ENCODE data around the gene KIAA0825. TPM values are rescaled to one million over a fixed set of nuclear protein-coding genes. Genes with fewer than 3 reads are reported as not detected.
A peak's percentile ranks its signal among the peaks of the same experiment; 100 is the strongest.
"Not testable (repeated sequence)": the region's sequence is repeated elsewhere in the genome, so short reads cannot be mapped to it uniquely, and the experiment has no call there.

Gene KIAA0825
- total RNA-seq, 2 experiments from 2014 or later = 0.32 to 0.54 TPM

GRCh38 chr5:94577466-94578245 is 40.7 kb downstream of the KIAA0825 start:
- Mint-ChIP-seq H3K4me3 (no peak overlapping the region), H3K27ac (peak overlapping the region; percentile 41), H3K36me3 (ENCODE audit: low read depth) (no peaks in the 10 kb centered on the region), H3K4me1 (ENCODE audit: low read depth) (peaks cover 37% of the 10 kb centered on the region), H3K9me3 (no peaks in the 10 kb centered on the region), H3K27me3 (no peaks in the 10 kb centered on the region)
- CTCF ChIA-PET = interaction anchor here (1.1 kb wide), 1 partner anchor 30 kb away, joined by 3 read pairs; no protein-coding TSS in a partner anchor
- DNase-seq (no peak), ATAC-seq (peak; percentile 55)
- POLR2A ChIA-PET = no interaction called here
- TF ChIP-seq CTCF (IDR thresholded peaks at IDR 0.05) = no peak
- intact Hi-C loops (cut with micrococcal nuclease) = no loop called here

- no peak for TF ChIP-seq CTCF (IDR thresholded peaks at IDR 0.05)
- DNase-seq = peak; percentile 31
- no peak overlapping the region for H3K4me3 Mint-ChIP-seq
- CTCF ChIA-PET = no interaction called here
- peak; percentile 83 for ATAC-seq
- intact Hi-C loops (cut with micrococcal nuclease) = no loop called here
- H3K9me3 Mint-ChIP-seq = no peaks in the 10 kb centered on the region
- peaks cover 36% of the 10 kb centered on the region for H3K4me1 Mint-ChIP-seq (ENCODE audit: low read depth)
- H3K27me3 Mint-ChIP-seq = no peaks in the 10 kb centered on the region
- H3K36me3 Mint-ChIP-seq (ENCODE audit: low read depth) = no peaks in the 10 kb centered on the region
- POLR2A ChIA-PET = no interaction called here
- peak overlapping the region; percentile 93 for H3K27ac Mint-ChIP-seq
These were observed 43.2 kb downstream of the KIAA0825 start for GRCh38 chr5:94575196-94575595.

- DNase-seq; H3K36me3 Mint-ChIP-seq (ENCODE audit: low read depth); H3K27me3 Mint-ChIP-seq; intact Hi-C loops (cut with micrococcal nuclease); H3K4me3 Mint-ChIP-seq; H3K9me3 Mint-ChIP-seq; ATAC-seq: not testable (repeated sequence)
- ChIA-PET CTCF (interaction anchor here (1.3 to 2.0 kb wide), 2 partner anchors 19 to 48 kb away, joined by 3 to 4 read pairs; no protein-coding TSS in a partner anchor), POLR2A (interaction anchor here (1.3 kb wide), 1 partner anchor 11 kb away, joined by 4 read pairs; no protein-coding TSS in a partner anchor)
- Mint-ChIP-seq H3K27ac (peak overlapping the region; percentile 14), H3K4me1 (ENCODE audit: low read depth) (peaks cover 35% of the 10 kb centered on the region)
These were observed 45.1 kb downstream of the KIAA0825 start for GRCh38 chr5:94573349-94573748.

- ChIA-PET POLR2A (no interaction called here), CTCF (no interaction called here)
- peaks cover 20% of the 10 kb centered on the region for H3K4me1 Mint-ChIP-seq (ENCODE audit: low read depth)
- H3K4me3 Mint-ChIP-seq = no peak overlapping the region
- no peaks in the 10 kb centered on the region for H3K36me3 Mint-ChIP-seq (ENCODE audit: low read depth)
- H3K27ac Mint-ChIP-seq = no peak overlapping the region
- DNase-seq = no peak
- intact Hi-C loops (cut with micrococcal nuclease) = no loop called here
- TF ChIP-seq CTCF (IDR thresholded peaks at IDR 0.05) = no peak
- no peaks in the 10 kb centered on the region for H3K9me3 Mint-ChIP-seq
- no peaks in the 10 kb centered on the region for H3K27me3 Mint-ChIP-seq
- ATAC-seq = no peak
These were observed 47.0 kb downstream of the KIAA0825 start for GRCh38 chr5:94571415-94571814.

GRCh38 chr5:94564812-94565211 is 53.6 kb downstream of the KIAA0825 start:
- TF ChIP-seq CTCF (IDR thresholded peaks at IDR 0.05) = no peak
- Mint-ChIP-seq H3K27me3 (no peaks in the 10 kb centered on the region), H3K36me3 (ENCODE audit: low read depth) (no peaks in the 10 kb centered on the region), H3K4me3 (no peak overlapping the region), H3K27ac (no peak overlapping the region), H3K9me3 (no peaks in the 10 kb centered on the region), H3K4me1 (ENCODE audit: low read depth) (no peaks in the 10 kb centered on the region)
- intact Hi-C loops (cut with micrococcal nuclease) = no loop called here
- DNase-seq (no peak), ATAC-seq (no peak)
- POLR2A ChIA-PET = no interaction called here
- CTCF ChIA-PET = no interaction called here

All from activated CD8-positive, alpha-beta T cell treated with anti-CD3 and anti-CD28 coated beads for 36 hours (primary cell).